GM18507 (cell line): ENCODE measurements around the gene DSTYK.

Source experiments
- DNase-seq: peaks from one replicate; pipeline ENCODE4 v3.0.0; 2011; ENCODE audit warnings: low read depth; ENCODE audit not compliant: insufficient read length; ENCODE audit errors: extremely low spot score
- FAIRE-seq: peaks from 2 replicates; lab custom pipeline; 2011; peaks lifted over from hg19 to GRCh38; lab: Jason Lieb, UNC

DSTYK gene

DNA sequence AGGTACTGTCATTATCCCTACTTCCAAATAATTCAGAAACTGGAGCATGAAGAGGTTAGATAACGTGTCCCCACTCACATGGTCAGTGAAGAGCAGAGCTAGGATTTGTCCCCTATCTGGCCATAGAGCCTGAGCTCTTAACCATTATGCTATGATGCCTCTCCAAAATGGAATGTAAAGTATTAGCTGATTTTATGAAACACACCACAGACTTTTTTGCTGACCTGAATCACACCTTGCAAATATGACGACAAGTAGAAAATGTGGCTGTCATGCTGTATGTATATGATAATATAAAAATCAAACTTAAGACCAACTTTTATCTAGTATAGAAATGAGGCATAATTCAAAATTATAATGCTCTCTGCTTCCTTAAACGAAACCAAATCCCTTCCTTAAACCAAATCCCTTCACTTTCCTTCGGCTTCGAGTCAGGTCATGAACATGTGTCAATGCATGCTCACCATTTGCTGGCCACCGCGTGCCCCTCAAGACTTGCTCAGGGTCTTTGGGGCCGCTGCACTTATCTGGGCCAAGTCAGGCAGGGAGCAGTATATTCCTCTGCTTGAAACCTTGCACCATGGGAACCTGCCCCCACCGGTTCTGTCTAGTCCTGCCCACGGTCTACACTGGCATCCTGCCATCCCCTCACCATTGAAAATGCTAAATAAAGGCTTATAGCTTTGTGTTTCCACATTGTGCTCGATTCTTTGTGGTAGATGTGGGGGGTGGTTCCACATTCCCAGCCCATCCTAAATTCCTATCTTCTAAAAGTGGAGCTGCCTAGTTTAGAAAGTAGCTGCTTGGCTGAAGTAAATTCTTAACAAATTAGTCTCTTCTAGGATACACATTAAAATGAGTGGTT is 14.6 kb upstream of the DSTYK start:
- no peak for DNase-seq
- FAIRE-seq: no peak

- DNase-seq (no peak), FAIRE-seq (no peak)
Observed at GRCh38 chr1:205224736-205225135, 13.2 kb upstream of the DSTYK start.

- DNase-seq: no peak
- FAIRE-seq: no peak
Observed at GRCh38 chr1:205220421-205220820, 8.9 kb upstream of the DSTYK start.

DNA sequence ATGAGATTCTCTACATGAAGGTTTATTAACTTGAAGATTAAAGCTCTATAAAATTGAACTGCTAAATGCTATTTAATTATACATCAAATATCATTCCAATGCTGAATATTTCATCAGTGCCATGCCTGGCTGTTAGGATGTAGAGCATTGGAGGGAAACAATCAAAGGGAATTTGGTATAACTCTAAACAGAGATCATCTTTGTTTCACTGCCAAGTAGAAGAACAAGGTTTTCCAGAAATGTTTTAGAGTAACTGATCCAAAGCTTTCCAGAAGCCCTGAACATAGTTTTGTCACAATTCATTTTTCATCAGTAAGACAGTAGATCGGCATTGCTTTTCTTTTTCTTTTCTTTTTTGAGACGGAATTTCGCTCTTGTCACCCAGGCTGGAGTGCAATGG is 5.9 kb upstream of the DSTYK start:
- FAIRE-seq (no peak), DNase-seq (no peak)

GRCh38 chr1:205216588-205216987 is 5.1 kb upstream of the DSTYK start:
- no peak for FAIRE-seq
- no peak for DNase-seq

DNA sequence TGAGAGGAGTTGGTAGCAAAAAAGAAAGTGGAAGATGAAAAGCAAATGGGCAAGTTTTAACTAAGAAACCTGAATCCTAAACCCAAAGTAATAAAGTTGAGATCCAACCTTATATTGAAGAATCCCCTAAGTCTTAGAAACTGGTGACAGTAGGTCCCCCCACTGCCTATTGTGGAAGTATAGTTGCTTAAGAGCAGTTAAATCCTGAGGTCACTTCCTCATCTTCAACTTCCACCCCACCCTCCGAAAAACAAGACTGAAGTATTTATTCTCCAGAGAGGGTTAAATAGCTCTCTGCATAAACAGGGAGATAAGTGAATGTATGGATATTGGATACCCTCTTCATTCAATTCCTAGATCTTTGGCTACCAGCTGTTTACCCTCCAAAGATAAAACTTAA is 3.3 kb upstream of the DSTYK start:
- no peak for DNase-seq
- FAIRE-seq: no peak

GRCh38 chr1:205211839-205212536 is 486 bp upstream of the DSTYK start:
- DNase-seq (no peak), FAIRE-seq (no peak)

- DNase-seq (no peak), FAIRE-seq (no peak)
Observed at GRCh38 chr1:205210756-205211168, 740 bp downstream of the DSTYK start.

DNA sequence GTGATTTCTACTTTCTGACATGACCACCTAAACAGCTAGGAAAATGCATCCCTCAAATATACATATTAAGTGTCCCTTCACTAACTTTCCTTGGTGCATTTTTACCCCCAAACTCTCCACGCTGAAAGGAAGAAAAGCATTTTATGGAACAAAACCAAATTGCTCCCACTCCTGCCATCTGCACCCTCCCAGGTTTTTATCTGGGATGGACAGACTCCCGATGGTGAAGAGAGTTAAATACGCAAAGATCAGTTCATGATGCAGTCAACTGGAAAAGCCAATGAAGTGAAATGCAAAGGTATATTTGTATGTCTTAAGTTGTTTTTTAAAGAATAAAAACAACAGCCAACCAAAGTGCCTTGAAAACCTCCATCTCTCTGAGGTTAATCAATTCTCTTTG is 2.7 kb downstream of the DSTYK start:
- no peak for FAIRE-seq
- no peak for DNase-seq

GRCh38 chr1:205205055-205205454 is 6.4 kb downstream of the DSTYK start:
- DNase-seq (no peak), FAIRE-seq (no peak)

DNA sequence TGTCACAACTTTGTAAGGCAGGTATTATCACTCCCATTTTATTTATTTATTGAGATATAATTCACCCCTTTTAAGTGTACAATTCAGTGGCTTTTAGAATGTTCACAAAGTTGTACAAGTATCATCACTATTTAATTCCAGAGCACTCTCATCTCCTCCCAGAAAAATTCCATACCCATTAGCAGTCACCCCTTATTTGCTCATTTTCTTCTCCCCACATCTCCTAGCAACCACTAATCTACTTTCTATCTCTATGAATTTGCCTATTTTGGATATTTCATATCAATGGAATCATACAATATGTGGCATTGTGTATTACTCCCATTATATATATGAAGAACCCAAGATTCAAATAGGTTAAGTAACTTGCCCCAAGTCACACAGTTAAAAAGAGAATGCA is 7.0 kb downstream of the DSTYK start:
- DNase-seq (no peak), FAIRE-seq (no peak)

GRCh38 chr1:205199931-205200299 is 11.6 kb downstream of the DSTYK start:
- DNase-seq (no peak), FAIRE-seq (no peak)

DNA sequence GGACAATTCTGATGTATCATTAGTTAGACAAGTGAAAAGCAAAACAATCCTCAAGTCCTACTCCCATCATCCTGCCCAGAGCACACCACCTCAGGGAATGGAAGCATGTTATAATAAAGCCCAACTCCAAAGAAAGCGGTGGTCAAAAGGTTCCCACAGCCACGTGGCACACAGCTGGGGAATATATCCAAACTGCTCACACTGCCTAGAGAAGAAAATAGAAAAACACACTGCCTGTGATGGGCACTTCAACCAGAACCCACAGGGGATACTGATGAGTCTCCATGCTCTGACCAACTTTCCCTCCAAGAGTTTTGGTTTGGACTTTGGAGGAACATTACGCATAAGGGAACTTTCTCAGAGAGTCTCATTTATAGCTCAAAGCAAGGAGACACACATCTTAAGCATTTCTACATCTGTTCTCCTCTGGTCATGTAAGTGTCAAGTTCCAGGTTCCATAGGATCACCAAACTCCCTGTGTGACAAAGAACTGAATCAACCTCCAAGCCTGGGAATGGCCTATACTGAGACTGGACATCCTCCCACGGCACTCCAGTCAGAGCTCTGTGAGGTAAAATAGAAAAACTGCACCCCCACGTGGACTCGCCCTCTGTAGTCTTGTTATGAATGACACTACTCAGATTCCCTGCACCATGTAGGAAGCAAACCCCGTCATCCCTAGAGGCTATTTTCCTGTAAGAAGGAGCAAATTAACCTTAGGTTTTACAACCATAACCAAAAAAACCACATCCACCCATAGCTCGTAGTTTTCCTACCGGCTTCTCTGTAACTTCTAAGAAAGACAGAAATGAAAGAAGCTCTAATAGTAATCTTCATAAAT is 12.2 kb downstream of the DSTYK start:
- DNase-seq (no peak), FAIRE-seq (no peak)

DNA sequence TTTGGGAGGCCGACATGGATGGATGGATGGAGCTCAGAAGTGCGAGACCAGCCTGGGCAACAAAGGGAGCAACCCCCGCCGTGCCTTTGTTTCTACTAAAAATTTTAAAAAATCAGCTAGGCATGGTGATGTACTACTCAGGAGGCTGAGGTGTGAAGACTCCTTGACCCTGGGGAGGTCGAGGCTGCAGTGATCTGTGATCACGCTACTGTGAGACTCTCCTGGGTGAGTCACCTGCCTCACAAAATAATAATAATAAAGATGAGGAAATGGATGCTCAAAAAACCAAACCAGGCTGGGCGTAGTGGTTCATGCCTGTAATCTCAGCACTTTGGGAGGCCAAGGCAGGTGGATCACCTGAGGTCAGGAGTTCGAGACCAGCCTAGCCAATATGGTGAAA is 19.2 kb downstream of the DSTYK start:
- FAIRE-seq (no peak), DNase-seq (no peak)

GRCh38 chr1:205191622-205192021 is 19.9 kb downstream of the DSTYK start:
- DNase-seq (no peak), FAIRE-seq (no peak)

DNA sequence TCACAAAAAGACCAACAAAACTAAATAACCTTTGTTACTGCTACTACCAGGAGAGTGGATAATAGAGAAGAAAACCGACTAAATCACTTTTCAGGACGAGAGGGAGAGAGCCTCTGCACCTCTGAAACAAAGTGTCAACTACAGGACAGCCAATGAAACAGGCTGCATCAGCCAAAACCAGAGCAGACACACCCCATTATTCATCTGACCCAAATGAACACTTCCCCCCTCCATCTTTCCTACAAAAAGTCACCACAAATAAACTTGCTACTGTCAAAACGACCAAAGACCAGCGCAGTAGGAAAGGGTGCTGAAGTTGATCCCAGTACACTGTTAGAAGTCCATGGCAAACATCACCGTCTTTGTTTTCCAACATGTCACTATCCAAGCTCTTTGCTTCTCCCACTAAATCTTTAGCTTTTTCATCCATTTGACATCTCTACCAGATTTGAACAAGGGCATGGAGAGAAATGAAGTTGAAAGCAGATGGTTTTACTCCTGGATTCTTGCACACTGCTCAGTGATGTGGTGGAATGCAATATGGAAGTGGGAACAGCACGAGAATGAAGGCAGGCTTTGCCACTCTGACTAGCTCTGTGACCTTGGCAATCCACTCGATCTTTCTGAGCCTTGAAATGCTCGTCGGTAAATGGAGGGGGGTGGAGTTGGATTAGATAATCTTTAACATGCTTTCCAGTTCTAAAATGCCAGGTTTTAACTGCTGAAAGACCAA is 20.5 kb downstream of the DSTYK start:
- DNase-seq (no peak), FAIRE-seq (no peak)

DNA sequence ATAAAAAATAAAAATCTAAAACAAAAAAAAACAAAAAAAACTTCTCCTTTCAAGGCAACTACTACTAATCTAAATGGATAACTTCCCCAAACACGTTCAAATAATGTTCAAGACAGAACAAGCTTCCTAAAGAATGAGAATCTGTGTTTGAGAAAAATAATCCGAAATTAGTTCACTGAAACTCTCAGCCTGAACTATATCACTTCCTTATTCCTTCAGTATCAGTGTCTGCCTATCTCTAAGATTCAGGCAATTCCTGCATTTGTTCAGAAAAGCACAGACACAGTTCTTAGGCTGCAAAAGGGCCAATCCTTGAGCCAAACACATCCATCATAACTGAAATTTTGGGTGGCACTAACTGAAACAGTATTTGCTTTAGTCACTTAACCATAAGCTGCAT is 22.4 kb downstream of the DSTYK start:
- FAIRE-seq (no peak), DNase-seq (no peak)

- DNase-seq (no peak), FAIRE-seq (no peak)
Observed at GRCh38 chr1:205188596-205188995, 22.9 kb downstream of the DSTYK start.

DNA sequence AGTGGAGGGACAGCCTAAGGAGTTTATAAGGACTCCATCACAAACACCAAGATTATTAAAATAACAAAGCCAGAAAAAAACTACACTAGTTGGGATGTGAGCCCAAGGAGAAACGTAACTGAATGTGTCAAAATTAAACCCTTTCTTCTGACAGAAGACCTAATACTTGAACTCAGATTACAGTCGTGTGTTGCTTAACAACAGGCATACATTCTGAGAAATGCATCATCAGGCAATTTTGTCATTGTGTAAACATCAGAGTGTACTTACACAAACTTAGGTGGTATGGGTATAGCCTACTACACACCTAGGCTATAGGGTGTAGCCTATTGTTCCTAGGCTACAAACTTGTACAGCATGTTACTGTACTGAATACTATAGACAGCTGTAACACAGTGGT is 23.4 kb downstream of the DSTYK start:
- FAIRE-seq (no peak), DNase-seq (no peak)

DNA sequence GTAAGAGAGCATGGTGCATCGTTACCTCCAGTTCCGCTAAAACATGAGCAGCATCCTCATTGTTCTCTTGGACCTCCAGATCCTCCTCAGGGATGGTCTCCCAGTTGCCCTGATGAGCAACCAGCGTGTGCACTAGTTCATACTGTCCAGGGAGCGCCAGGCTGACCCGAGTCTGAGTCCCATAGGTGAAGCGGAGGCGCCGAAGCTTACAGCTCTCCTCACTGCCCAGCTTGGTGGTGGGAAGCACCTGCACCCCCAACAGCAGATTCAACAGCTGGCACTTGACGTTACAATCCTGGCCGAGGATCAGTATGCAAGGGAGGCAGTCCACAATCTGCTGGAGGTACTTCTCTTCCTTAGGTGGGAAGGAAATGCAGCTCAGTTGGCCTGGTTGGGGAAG is 24.1 kb downstream of the DSTYK start:
- FAIRE-seq (no peak), DNase-seq (no peak)
